GM23338 (cell line): ENCODE results near the gene ICAM2. TPM values are rescaled to one million over a fixed set of nuclear protein-coding genes. Genes with fewer than 3 reads are reported as not detected.

Experiments
- ATAC-seq: fragments of 200-7000 bp; cut with Tn5 transposase; 3 replicates; pipeline ENCODE4 v1.9.1; 2020
- DNase-seq: peaks from one replicate; pipeline ENCODE4 v3.0.0-alpha.2; 2015; ENCODE audit warnings: low spot score
- H2AFZ ChIP-seq: fragments of 200-600 bp; sonication (generic); 2 replicates; pipeline ENCODE4 v1.8.0; 2016; ENCODE audit warnings: antibody characterized with exemption, mild to moderate bottlenecking, moderate library complexity
- H3F3A ChIP-seq: fragments of 200-600 bp; sonication (generic); replicated peaks from 2 replicates; pipeline ENCODE4 v1.8.0; 2017; ENCODE audit warnings: antibody characterized with exemption, mixed run types, low read depth
- H3K27ac ChIP-seq: fragments of 200-600 bp; sonication (generic); 2 replicates; pipeline ENCODE4 v1.6.1; 2016; ENCODE audit warnings: low read depth
- H3K27me3 ChIP-seq: fragments of 200-600 bp; sonication (generic); 2 replicates; pipeline ENCODE4 v1.8.0; 2016; ENCODE audit warnings: mild to moderate bottlenecking, mixed run types, moderate library complexity; ENCODE audit not compliant: insufficient read depth
- H3K36me3 ChIP-seq: fragments of 200-600 bp; sonication (generic); 2 replicates; pipeline ENCODE4 v1.8.0; 2016; ENCODE audit warnings: mild to moderate bottlenecking; ENCODE audit not compliant: insufficient read depth
- H3K4me1 ChIP-seq: fragments of 200-600 bp; sonication (generic); 2 replicates; pipeline ENCODE4 v1.8.0; 2016; ENCODE audit warnings: mild to moderate bottlenecking, moderate library complexity; ENCODE audit not compliant: insufficient read depth
- H3K4me2 ChIP-seq: fragments of 200-600 bp; sonication (generic); 2 replicates; pipeline ENCODE4 v1.7.1; 2017; ENCODE audit warnings: mixed run types
- H3K4me3 ChIP-seq: fragments of 200-600 bp; sonication (generic); 2 replicates; pipeline ENCODE4 v1.6.1; 2016; ENCODE audit warnings: mixed run types
- H3K79me2 ChIP-seq: fragments of 200-600 bp; sonication (generic); replicated peaks from 2 replicates; pipeline ENCODE4 v1.8.0; 2017; ENCODE audit warnings: mild to moderate bottlenecking; ENCODE audit not compliant: insufficient read depth
- H3K9me2 ChIP-seq: fragments of 200-600 bp; sonication (generic); 2 replicates; pipeline ENCODE4 v1.8.0; 2017; ENCODE audit not compliant: insufficient read depth
- H4K20me1 ChIP-seq: fragments of 200-600 bp; sonication (generic); replicated peaks from 2 replicates; pipeline ENCODE4 v1.8.0; 2017; ENCODE audit warnings: mild to moderate bottlenecking; ENCODE audit not compliant: insufficient read depth
- H3K27ac Mint-ChIP-seq: 2 replicates; pipeline ENCODE4 v1.8.0; 2020; ENCODE audit warnings: inconsistent platforms, mild to moderate bottlenecking, moderate library complexity, mixed read lengths
- H3K27me3 Mint-ChIP-seq: 3 replicates; pipeline ENCODE4 v1.8.0; 2022; ENCODE audit warnings: low read depth, mild to moderate bottlenecking, moderate library complexity, mixed read lengths, inconsistent platforms; ENCODE audit not compliant: insufficient read depth, poor library complexity
- H3K36me3 Mint-ChIP-seq: 3 replicates; pipeline ENCODE4 v1.8.0; 2021; ENCODE audit warnings: low read depth, mild to moderate bottlenecking, inconsistent platforms, moderate library complexity, mixed read lengths
- H3K4me1 Mint-ChIP-seq: 3 replicates; pipeline ENCODE4 v1.8.0; 2020; ENCODE audit warnings: mild to moderate bottlenecking, inconsistent platforms, mixed read lengths
- H3K4me3 Mint-ChIP-seq: 3 replicates; pipeline ENCODE4 v1.8.0; 2021; ENCODE audit warnings: moderate library complexity, mild to moderate bottlenecking, inconsistent platforms, mixed read lengths
- H3K9me3 Mint-ChIP-seq: 3 replicates; pipeline ENCODE4 v1.8.0; 2020; ENCODE audit warnings: moderate library complexity, mild to moderate bottlenecking, inconsistent platforms, mixed read lengths
- EZH2 ChIP-seq: fragments of 200-600 bp; sonication (generic); IDR thresholded peaks from one replicate; pipeline ENCODE4 v1.8.0; 2017; ENCODE audit warnings: antibody characterized with exemption, mild to moderate bottlenecking, low read depth; ENCODE audit not compliant: unreplicated experiment
- NANOG ChIP-seq: IDR thresholded peaks from 2 replicates; pipeline ENCODE4 v1.6.1; 2016; ENCODE audit warnings: antibody characterized with exemption, borderline replicate concordance
- POLR2AphosphoS5 ChIP-seq: IDR thresholded peaks from 2 replicates; pipeline ENCODE4 v1.6.1; 2016; ENCODE audit warnings: antibody characterized with exemption, low read depth
- STAT1 ChIP-seq: IDR thresholded peaks from one replicate; pipeline ENCODE4 v1.6.1; 2016; ENCODE audit warnings: antibody characterized with exemption; ENCODE audit not compliant: unreplicated experiment
- ZNF462 ChIP-seq: fragments of 250-450 bp; sonication (Bioruptor Pico); IDR thresholded peaks from 2 replicates; pipeline ENCODE4 v1.5.0; 2020; ENCODE audit warnings: mild to moderate bottlenecking, moderate library complexity
- polyA plus RNA-seq: library from polyadenylated mRNA; unstranded; fragments of >200 nt; fragmentation: Nextera tagmentation; extraction: Ambion mirVana; gene quantifications from 2 replicates; pipeline ENCODE4 v1.2.1, GENCODE V29; 2016
- total RNA-seq: library from RNA; depleted of rRNA; stranded (reverse); fragments of >200 nt; shearing (Covaris generic); gene quantifications from 2 replicates; pipeline ENCODE4 v1.2.3, GENCODE V29; 2014
- TF ChIP-seq, protein P1 (sequence below): IDR thresholded peaks from 2 replicates; pipeline ENCODE4 v1.6.1; 2016; ENCODE audit warnings: antibody characterized with exemption
- TF ChIP-seq, protein P2 (sequence below), 2 experiments: fragments of 200-600 bp in 1 of 2; sonication (generic) in 1 of 2; conservative IDR thresholded peaks; 2 replicates each; pipeline versions ENCODE4 v1.5.1 to v1.6.1; 2016 to 2017; ENCODE audit warnings: antibody characterized with exemption in 2 of 2, low read depth in 2 of 2, mild to moderate bottlenecking in 2 of 2, moderate library complexity in 1 of 2

Gene ICAM2
- total and polyA plus RNA-seq, 2 experiments from 2014 or later, result 0.31 to 0.86 TPM

- peaks cover 6% of the 10 kb centered on the region for H3K27me3 Mint-ChIP-seq
- no peaks in the 10 kb centered on the region for H4K20me1 ChIP-seq
- H3K27ac Mint-ChIP-seq, result no peak overlapping the region
- no peaks in the 10 kb centered on the region for H3K36me3 ChIP-seq
- DNase-seq (no peak), ATAC-seq (no peak)
- peaks cover 15% of the 10 kb centered on the region for H3K4me1 Mint-ChIP-seq
- no peaks in the 10 kb centered on the region for H3K9me2 ChIP-seq
- peak overlapping the region; percentile 26; the same call in 1 of the 2 replicates for H3K27ac ChIP-seq
- H3K4me3 ChIP-seq, result 0 out of 2 replicates have a peak overlapping the region, but pooled peaks have one; percentile 23
- no peaks in the 10 kb centered on the region for H3K79me2 ChIP-seq
- H2AFZ ChIP-seq, result peak overlapping the region; percentile 74; the same call in 1 of the 2 replicates
- no peak for TF ChIP-seq NANOG
- TF ChIP-seq, protein P1, sequence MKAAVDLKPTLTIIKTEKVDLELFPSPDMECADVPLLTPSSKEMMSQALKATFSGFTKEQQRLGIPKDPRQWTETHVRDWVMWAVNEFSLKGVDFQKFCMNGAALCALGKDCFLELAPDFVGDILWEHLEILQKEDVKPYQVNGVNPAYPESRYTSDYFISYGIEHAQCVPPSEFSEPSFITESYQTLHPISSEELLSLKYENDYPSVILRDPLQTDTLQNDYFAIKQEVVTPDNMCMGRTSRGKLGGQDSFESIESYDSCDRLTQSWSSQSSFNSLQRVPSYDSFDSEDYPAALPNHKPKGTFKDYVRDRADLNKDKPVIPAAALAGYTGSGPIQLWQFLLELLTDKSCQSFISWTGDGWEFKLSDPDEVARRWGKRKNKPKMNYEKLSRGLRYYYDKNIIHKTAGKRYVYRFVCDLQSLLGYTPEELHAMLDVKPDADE, result no peak
- TF ChIP-seq, protein P2, sequence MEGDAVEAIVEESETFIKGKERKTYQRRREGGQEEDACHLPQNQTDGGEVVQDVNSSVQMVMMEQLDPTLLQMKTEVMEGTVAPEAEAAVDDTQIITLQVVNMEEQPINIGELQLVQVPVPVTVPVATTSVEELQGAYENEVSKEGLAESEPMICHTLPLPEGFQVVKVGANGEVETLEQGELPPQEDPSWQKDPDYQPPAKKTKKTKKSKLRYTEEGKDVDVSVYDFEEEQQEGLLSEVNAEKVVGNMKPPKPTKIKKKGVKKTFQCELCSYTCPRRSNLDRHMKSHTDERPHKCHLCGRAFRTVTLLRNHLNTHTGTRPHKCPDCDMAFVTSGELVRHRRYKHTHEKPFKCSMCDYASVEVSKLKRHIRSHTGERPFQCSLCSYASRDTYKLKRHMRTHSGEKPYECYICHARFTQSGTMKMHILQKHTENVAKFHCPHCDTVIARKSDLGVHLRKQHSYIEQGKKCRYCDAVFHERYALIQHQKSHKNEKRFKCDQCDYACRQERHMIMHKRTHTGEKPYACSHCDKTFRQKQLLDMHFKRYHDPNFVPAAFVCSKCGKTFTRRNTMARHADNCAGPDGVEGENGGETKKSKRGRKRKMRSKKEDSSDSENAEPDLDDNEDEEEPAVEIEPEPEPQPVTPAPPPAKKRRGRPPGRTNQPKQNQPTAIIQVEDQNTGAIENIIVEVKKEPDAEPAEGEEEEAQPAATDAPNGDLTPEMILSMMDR (conservative IDR thresholded peaks at IDR 0.05; ENCODE audit: low read depth in 2 of 2), result no peak
- TF ChIP-seq POLR2AphosphoS5, result no peak
- TF ChIP-seq ZNF462 (CRISPR knock-in tag), result no peak
- no peak for TF ChIP-seq STAT1
- TF ChIP-seq EZH2, result no peak
- no peak overlapping the region; the same call in 1 of the 2 replicates for H3K4me2 ChIP-seq
- H3K9me3 Mint-ChIP-seq, result peaks cover 10% of the 10 kb centered on the region
- no peaks in the 10 kb centered on the region for H3K27me3 ChIP-seq
- H3K4me1 ChIP-seq, result no peaks in the 10 kb centered on the region
- H3K36me3 Mint-ChIP-seq, result peaks cover 20% of the 10 kb centered on the region
- 0 out of 2 replicates have a peak, but pooled peaks cover 3% of the 10 kb centered on the region for H3F3A ChIP-seq
- peak overlapping the region; percentile 60; the same call in 2 of the 3 replicates for H3K4me3 Mint-ChIP-seq
These were observed 43.9 kb upstream of the ICAM2 start for GRCh38 chr17:64064331-64064730.
